Caco-2 (cell line): ENCODE data around the gene PPM1F. TPM values are rescaled to one million over a fixed set of nuclear protein-coding genes. Genes with fewer than 3 reads are reported as not detected.
"Not testable (repeated sequence)": the region's sequence is repeated elsewhere in the genome, so short reads cannot be mapped to it uniquely, and the experiment has no call there.

Experiments used
- BruUV-seq: library from RNA; stranded (reverse); fragments of 400-500 nt; replicated peaks from 2 replicates; lab custom pipeline; 2021; lab: Mats Ljungman, UMichigan
- CTCF ChIA-PET: fragments of 300-600 bp; sonication (Branson Sonifier 250); formaldehyde crosslinking; loops from one replicate; lab custom pipeline; 2022; ENCODE audit warnings: antibody characterized with exemption; lab: Charles Lee
- POLR2A ChIA-PET: fragments of 300-600 bp; sonication (Branson Sonifier 250); formaldehyde crosslinking; loops from one replicate; lab custom pipeline; 2022; ENCODE audit warnings: antibody characterized with exemption; lab: Charles Lee
- DNase-seq, 2 experiments: peaks; one replicate each; pipeline versions ENCODE4 v3.0.0 to v3.0.0-alpha.2; 2020 to 2022
- H3K27me3 ChIP-seq: replicated peaks from 2 replicates; pipeline ENCODE4 v1.6.0; 2011; ENCODE audit warnings: low read length; ENCODE audit not compliant: control insufficient read depth, insufficient read depth
- H3K36me3 ChIP-seq: 2 replicates; pipeline ENCODE4 v1.5.1; 2011; ENCODE audit warnings: low read length; ENCODE audit not compliant: control insufficient read depth, insufficient read depth
- H3K4me1 ChIP-seq: fragments of 250-450 bp; sonication (Bioruptor Pico); 2 replicates; pipeline ENCODE4 v1.5.1; 2020; ENCODE audit warnings: mild to moderate bottlenecking
- H3K4me3 ChIP-seq: 2 replicates; pipeline ENCODE4 v1.5.1; 2011; ENCODE audit warnings: low read depth, mild to moderate bottlenecking, control low read depth, low read length
- H3K9me3 ChIP-seq: fragments of 250-450 bp; sonication (Bioruptor Pico); 2 replicates; pipeline ENCODE4 v1.5.1; 2020; ENCODE audit warnings: mild to moderate bottlenecking, moderate library complexity
- H3K27ac Mint-ChIP-seq: one replicate; pipeline ENCODE4 v1.8.0; 2022; ENCODE audit warnings: mixed read lengths; ENCODE audit not compliant: unreplicated experiment
- H3K27me3 Mint-ChIP-seq: one replicate; pipeline ENCODE4 v1.8.0; 2022; ENCODE audit warnings: mixed read lengths; ENCODE audit not compliant: insufficient read depth, unreplicated experiment
- H3K36me3 Mint-ChIP-seq: one replicate; pipeline ENCODE4 v1.8.0; 2022; ENCODE audit warnings: mild to moderate bottlenecking, mixed read lengths; ENCODE audit not compliant: insufficient read depth, unreplicated experiment
- H3K4me1 Mint-ChIP-seq: one replicate; pipeline ENCODE4 v1.8.0; 2022; ENCODE audit warnings: low read depth, mixed read lengths; ENCODE audit not compliant: unreplicated experiment
- H3K4me3 Mint-ChIP-seq: one replicate; pipeline ENCODE4 v1.8.0; 2022; ENCODE audit warnings: mild to moderate bottlenecking, moderate library complexity, mixed read lengths; ENCODE audit not compliant: unreplicated experiment
- H3K9me3 Mint-ChIP-seq: one replicate; pipeline ENCODE4 v1.8.0; 2022; ENCODE audit warnings: mixed read lengths; ENCODE audit not compliant: unreplicated experiment
- CTCF ChIP-seq, 2 experiments: fragments of 200-600 bp in 1 of 2; IDR thresholded peaks; 1 replicate in 1 of 2; 2 replicates in 1 of 2; pipeline versions ENCODE4 v1.5.1 to v1.8.0; 2011 to 2022; ENCODE audit warnings: antibody characterized with exemption in 1 of 2, control low read depth in 1 of 2, inconsistent platforms in 1 of 2, low read depth in 1 of 2, low read length in 1 of 2, mild to moderate bottlenecking in 1 of 2, moderate library complexity in 1 of 2; ENCODE audit not compliant: insufficient read depth in 1 of 2, severe bottlenecking in 1 of 2, unreplicated experiment in 1 of 2
- intact Hi-C: fragments of 100-400 bp; cut with micrococcal nuclease; formaldehyde crosslinking; loops from one replicate; pipeline ENCODE4 v1.10.0; 2022; ENCODE audit not compliant: unreplicated experiment
- total RNA-seq: library from RNA; stranded (reverse); gene quantifications from 2 replicates; pipeline ENCODE4 v1.2.3, GENCODE V29; 2022

Gene PPM1F
- total RNA-seq, 1 experiment from 2014 or later = 25.8 TPM

GRCh38 chr22:21881841-21882753 lies 70.6 kb downstream of the PPM1F start:
- ChIA-PET CTCF (interaction anchor here (0.6 kb wide), 1 partner anchor 1975 kb away, joined by 5 read pairs; the partner anchor contains the start of gene SLC2A11), POLR2A (no interaction called here)
- H3K27me3 Mint-ChIP-seq = no peaks in the 10 kb centered on the region
- DNase-seq = no peak
- intact Hi-C loops = no loop called here
- H3K27ac Mint-ChIP-seq = no peak overlapping the region
- Histone ChIP-seq H3K9me3 (no peaks in the 10 kb centered on the region), H3K4me3 (no peak overlapping the region), H3K36me3 (no peaks in the 10 kb centered on the region), H3K4me1 (no peaks in the 10 kb centered on the region), H3K27me3 (no peaks in the 10 kb centered on the region)
- no peaks in the 10 kb centered on the region for H3K9me3 Mint-ChIP-seq
- TF ChIP-seq CTCF (IDR thresholded peaks at IDR 0.05; ENCODE audit: insufficient read depth in 1 of 2, low read depth in 1 of 2, low read length in 1 of 2, severe bottlenecking in 1 of 2, unreplicated experiment in 1 of 2) = no peak
- no TSS peak for BruUV-seq
- H3K4me3 Mint-ChIP-seq = no peak overlapping the region
- no peaks in the 10 kb centered on the region for H3K36me3 Mint-ChIP-seq
- H3K4me1 Mint-ChIP-seq = no peaks in the 10 kb centered on the region

GRCh38 chr22:21876486-21877176 lies 76.0 kb downstream of the PPM1F start:
- Histone ChIP-seq H3K36me3 (no peaks in the 10 kb centered on the region), H3K27me3 (no peaks in the 10 kb centered on the region), H3K4me1 (no peaks in the 10 kb centered on the region), H3K4me3 (no peak overlapping the region), H3K9me3 (no peaks in the 10 kb centered on the region)
- ChIA-PET CTCF (no interaction called here), POLR2A (no interaction called here)
- H3K27ac Mint-ChIP-seq = no peak overlapping the region
- DNase-seq = no peak
- H3K36me3 Mint-ChIP-seq = no peaks in the 10 kb centered on the region
- no peaks in the 10 kb centered on the region for H3K27me3 Mint-ChIP-seq
- intact Hi-C loops = no loop called here
- no peaks in the 10 kb centered on the region for H3K4me1 Mint-ChIP-seq
- no peaks in the 10 kb centered on the region for H3K9me3 Mint-ChIP-seq
- no peak for TF ChIP-seq CTCF (IDR thresholded peaks at IDR 0.05; ENCODE audit: insufficient read depth in 1 of 2, low read depth in 1 of 2, low read length in 1 of 2, severe bottlenecking in 1 of 2, unreplicated experiment in 1 of 2)
- H3K4me3 Mint-ChIP-seq = no peak overlapping the region
- no TSS peak for BruUV-seq

GRCh38 chr22:21874953-21875352 lies 77.7 kb downstream of the PPM1F start:
- H3K27me3 Mint-ChIP-seq, H3K4me3 Mint-ChIP-seq, H3K4me1 Mint-ChIP-seq, DNase-seq, BruUV-seq, H3K4me3 ChIP-seq, H3K27me3 ChIP-seq, POLR2A ChIA-PET, H3K9me3 ChIP-seq, H3K36me3 ChIP-seq, H3K27ac Mint-ChIP-seq, H3K4me1 ChIP-seq, H3K36me3 Mint-ChIP-seq, intact Hi-C loops, H3K9me3 Mint-ChIP-seq, CTCF ChIA-PET: not testable (repeated sequence)
